GM20000 (cell line): ENCODE measurements around the gene HIVEP3.
"Not testable (repeated sequence)": the region's sequence is repeated elsewhere in the genome, so short reads cannot be mapped to it uniquely, and the experiment has no call there.

Experiments
- DNase-seq: peaks from one replicate; pipeline ENCODE4 v3.0.0; 2012; ENCODE audit warnings: low spot score
- TF ChIP-seq, protein P1 (sequence below): IDR thresholded peaks from 2 replicates; pipeline ENCODE4 v1.5.1; 2012; ENCODE audit warnings: mild to moderate bottlenecking, control low read depth; ENCODE audit errors: extremely low read depth, missing control alignments

Gene HIVEP3

DNA sequence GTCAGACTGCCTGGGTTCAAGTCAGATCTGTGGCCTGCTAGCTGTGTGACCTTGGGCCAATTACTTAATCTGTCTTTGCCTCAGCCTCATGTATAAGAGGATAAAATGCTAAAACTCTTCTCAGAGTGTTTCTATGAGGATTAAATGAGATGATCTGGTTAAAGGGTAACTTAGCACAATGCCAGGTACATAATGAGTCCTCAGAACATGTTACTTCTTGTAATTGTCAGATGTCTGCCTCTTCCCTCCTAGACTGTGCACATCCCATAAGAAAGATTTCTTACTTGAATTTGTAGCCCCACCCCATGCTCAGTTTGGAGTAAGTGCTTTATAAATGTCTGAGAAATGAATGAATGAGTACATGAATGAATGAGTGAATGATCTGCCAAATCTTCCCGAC is 34.6 kb upstream of the HIVEP3 start:
- TF ChIP-seq, protein P1, sequence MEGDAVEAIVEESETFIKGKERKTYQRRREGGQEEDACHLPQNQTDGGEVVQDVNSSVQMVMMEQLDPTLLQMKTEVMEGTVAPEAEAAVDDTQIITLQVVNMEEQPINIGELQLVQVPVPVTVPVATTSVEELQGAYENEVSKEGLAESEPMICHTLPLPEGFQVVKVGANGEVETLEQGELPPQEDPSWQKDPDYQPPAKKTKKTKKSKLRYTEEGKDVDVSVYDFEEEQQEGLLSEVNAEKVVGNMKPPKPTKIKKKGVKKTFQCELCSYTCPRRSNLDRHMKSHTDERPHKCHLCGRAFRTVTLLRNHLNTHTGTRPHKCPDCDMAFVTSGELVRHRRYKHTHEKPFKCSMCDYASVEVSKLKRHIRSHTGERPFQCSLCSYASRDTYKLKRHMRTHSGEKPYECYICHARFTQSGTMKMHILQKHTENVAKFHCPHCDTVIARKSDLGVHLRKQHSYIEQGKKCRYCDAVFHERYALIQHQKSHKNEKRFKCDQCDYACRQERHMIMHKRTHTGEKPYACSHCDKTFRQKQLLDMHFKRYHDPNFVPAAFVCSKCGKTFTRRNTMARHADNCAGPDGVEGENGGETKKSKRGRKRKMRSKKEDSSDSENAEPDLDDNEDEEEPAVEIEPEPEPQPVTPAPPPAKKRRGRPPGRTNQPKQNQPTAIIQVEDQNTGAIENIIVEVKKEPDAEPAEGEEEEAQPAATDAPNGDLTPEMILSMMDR = no peak
- DNase-seq = no peak

DNA sequence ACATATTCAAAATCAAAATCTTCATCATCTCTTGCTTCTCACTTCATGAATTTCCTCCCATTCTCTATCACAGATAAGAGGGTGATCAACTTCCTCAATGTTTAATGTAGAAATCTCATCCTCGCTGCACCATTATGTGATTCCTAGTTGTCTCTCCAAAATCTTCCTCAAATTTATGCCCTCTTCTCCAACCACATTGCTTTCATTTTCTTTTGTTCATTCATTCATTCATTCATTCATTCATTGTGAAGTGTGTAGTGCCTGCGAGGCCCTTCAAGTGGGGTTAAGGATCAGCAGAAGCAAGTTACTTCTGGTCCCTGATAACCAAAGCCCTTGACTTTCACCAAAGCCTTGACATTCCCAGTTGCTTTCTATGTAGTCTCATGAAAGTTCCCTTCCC is 33.5 kb upstream of the HIVEP3 start:
- TF ChIP-seq, protein P1 = no peak
- DNase-seq = no peak

DNA sequence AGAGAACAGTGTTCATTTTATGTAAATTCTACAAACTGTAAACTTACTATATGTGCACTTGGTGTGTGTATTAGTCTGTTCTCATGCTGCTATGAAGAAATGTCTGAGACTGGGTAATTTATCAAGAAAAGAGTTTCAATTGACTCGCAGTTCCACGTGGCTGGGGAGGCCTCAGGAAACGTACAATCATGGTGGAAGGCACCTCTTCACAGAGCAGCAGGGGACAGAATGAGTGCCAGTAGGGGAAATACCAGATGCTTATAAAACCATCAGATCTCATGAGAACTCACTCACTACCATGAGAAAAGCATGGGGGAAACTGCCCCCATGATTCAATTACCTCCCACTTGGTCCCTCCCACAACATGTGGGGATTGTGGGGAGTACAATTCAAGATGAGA is 32.8 kb upstream of the HIVEP3 start:
- not testable (repeated sequence) for DNase-seq

DNA sequence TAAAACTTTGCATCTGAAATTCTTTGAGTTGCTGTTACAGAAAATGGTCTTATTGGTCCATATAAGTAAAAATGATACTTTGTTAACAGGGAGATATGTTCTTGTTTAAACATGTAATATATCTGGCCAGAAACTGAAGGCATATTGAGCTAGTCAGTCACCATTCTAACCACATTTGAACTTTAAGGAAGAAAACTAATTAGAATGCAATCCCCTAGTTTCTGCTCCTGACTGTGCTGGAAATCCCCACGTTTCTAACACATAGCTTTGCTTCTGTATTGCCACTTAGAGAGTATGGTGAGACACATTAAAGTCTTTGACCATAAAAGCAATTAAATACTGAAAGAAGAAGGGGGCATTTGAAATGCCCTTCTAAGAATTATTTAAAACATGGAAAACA is 32.1 kb upstream of the HIVEP3 start:
- peak; percentile 43 for DNase-seq

DNA sequence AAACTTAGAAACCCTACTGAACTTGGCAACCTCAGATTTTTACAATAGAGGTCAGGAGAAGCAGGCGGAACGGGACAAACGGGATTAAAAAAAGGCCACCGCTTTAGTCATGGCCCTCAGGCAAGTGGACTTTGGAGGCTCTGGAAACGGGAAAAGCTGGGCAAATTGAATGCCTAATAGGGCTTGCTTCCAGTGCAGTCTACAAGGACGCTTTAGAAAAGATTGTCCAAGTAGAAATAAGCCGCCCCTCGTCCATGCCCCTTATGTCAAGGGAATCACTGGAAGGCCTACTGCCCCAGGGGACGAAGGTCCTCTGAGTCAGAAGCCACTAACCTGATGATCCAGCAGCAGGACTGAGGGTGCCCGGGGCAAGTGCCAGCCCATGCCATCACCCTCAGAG is 27.2 kb upstream of the HIVEP3 start:
- not testable (repeated sequence) for DNase-seq

More for the DNA sequence above, 32.1 kb upstream of the HIVEP3 start:
- TF ChIP-seq, protein P1 = no peak

DNA sequence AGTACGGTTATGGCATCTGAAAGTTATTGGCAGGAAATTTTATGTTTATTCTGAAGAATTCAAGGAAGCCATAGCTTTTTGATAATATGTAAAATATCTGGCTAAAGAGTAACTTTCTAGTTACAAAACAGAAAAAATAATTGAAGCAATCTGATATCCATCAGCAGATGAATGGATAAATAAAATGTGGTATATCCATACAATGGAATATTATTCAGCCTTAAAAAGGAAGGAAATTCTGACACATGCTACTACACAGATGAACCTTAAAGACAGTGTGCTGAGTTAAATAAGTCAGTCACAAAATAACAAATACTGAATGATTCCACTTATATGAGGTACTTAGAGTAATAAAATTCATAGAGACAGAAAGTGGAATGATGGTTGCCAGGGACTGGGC is 25.0 kb upstream of the HIVEP3 start:
- TF ChIP-seq, protein P1 = no peak
- DNase-seq = no peak

DNA sequence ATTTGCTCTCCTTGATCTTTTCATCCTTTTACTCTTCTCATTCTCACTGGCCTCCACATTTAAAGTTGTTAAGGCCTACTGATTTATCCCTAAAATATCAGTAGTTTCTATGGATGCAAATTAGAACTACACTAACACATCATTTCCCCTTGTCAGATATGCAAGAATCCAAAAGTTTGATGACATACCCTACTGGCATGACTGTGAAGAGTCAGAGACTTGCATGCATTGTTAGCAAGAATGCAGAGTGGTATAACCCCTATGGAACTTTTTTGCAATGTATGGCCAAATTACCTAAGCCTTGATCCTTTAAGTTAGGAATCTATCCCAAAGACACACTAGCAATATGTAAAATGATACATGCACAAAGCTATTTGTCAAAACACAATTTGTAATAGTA is 23.6 kb upstream of the HIVEP3 start:
- TF ChIP-seq, protein P1 = no peak
- no peak for DNase-seq

DNA sequence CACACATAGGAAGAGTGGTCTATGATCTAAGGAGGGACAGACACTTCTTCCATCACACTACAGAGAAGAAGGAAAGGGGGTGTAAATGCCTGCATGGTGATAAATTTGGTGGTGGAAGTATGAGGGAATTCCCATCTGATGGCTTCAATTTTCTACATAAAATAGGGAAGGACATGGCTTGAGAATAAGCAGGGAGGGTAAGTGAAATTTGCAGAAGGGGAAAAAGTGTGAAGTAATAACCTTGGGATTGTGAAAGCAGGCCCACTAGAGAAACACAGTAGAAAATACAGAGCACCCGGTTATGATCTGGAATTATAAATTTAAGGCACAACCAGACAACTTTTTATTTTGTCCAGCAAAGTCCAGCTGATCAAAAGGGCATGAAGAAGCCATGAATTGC is 22.7 kb upstream of the HIVEP3 start:
- DNase-seq = no peak
- TF ChIP-seq, protein P1 = no peak

DNA sequence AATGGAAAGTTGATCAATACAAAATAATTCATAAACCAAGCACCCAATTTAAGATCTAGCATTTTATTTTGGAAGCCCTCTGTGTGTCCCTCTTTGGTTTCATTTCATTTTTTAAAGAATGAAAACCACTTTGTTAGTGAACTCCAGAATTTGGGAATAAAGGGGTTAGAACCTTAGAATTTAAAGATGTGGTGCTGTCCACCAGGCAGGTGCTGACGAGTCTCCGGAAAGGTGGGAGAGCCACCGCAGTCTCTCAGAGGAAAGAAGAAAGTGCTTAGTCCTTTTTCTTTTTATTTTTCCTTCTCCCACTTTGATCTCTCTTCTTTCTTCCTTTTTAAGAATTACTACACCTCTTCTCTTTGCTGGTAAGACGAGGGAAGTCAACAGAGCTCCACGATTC is 20.5 kb upstream of the HIVEP3 start:
- DNase-seq = no peak
- TF ChIP-seq, protein P1 = no peak
